Right atrium auricular region (tissue), 2 donors: ENCODE results near the gene ACOT13. TPM values are rescaled to one million over a fixed set of nuclear protein-coding genes. Genes with fewer than 3 reads are reported as not detected.
"Not testable (repeated sequence)": the region's sequence is repeated elsewhere in the genome, so short reads cannot be mapped to it uniquely, and the experiment has no call there.

Experiments used
- DNase-seq: peaks from one replicate; pipeline ENCODE4 v3.0.0-alpha.2; 2019; ENCODE audit warnings: low spot score
- H3K27ac ChIP-seq, 2 donors: fragments of 200-600 bp; sonication (generic); 1 replicate in 1 of 2; 2 replicates in 1 of 2; pipeline ENCODE4 v1.5.1; 2016 to 2019
- H3K27me3 ChIP-seq, 2 donors: fragments of 200-600 bp; sonication (generic); one replicate each; pipeline versions ENCODE4 v1.5.1 to v1.6.0; 2017 to 2019
- H3K36me3 ChIP-seq: fragments of 200-600 bp; sonication (generic); one replicate; pipeline ENCODE4 v1.5.1; 2016
- H3K4me1 ChIP-seq, 2 donors: fragments of 200-600 bp; sonication (generic); one replicate each; pipeline versions ENCODE4 v1.5.1 to v1.6.0; 2017 to 2019
- H3K4me3 ChIP-seq, 2 donors: fragments of 200-600 bp; sonication (generic); 1 replicate in 1 of 2; 2 replicates in 1 of 2; pipeline ENCODE4 v1.5.1; 2017 to 2019; ENCODE audit warnings: mild to moderate bottlenecking in 1 of 2, moderate library complexity in 1 of 2
- H3K9me3 ChIP-seq, 2 donors: fragments of 200-600 bp; sonication (generic); one replicate each; pipeline ENCODE4 v1.5.1; 2019
- CTCF ChIP-seq, 2 donors: fragments of 200-600 bp; sonication (generic); IDR thresholded peaks; one replicate each; pipeline ENCODE4 v1.5.1; 2019; ENCODE audit warnings: antibody characterized with exemption in 2 of 2
- total RNA-seq, 2 donors: library from RNA; depleted of rRNA; stranded (reverse); fragments of >200 nt; gene quantifications; one replicate each; pipeline ENCODE4 v1.1.0, GENCODE V29; 2016

The ACOT13 gene
- total RNA-seq, 2 donors from 2014 or later = 12.0 to 19.9 TPM

- peaks cover 0 to 20% of the 10 kb centered on the region in 2 donors for H3K4me1 ChIP-seq
- no peaks in the 10 kb centered on the region for H3K36me3 ChIP-seq
- no peaks in the 10 kb centered on the region for H3K27me3 ChIP-seq
- TF ChIP-seq CTCF (IDR thresholded peaks at IDR 0.05) = no peak
- no peaks in the 10 kb centered on the region for H3K9me3 ChIP-seq
- DNase-seq = no peak
- H3K27ac ChIP-seq = no peak overlapping the region
- H3K4me3 ChIP-seq = no peak overlapping the region
Measured at GRCh38 chr6:24691550-24691949, 24.7 kb downstream of the ACOT13 start.

GRCh38 chr6:24692003-24692402, 25.1 kb downstream of the ACOT13 start:
- Histone ChIP-seq H3K4me3 (no peak overlapping the region), H3K27ac (no peak overlapping the region), H3K9me3 (no peaks in the 10 kb centered on the region), H3K36me3 (no peaks in the 10 kb centered on the region), H3K27me3 (no peaks in the 10 kb centered on the region), H3K4me1 (peaks cover 0 to 20% of the 10 kb centered on the region in 2 donors)
- DNase-seq = no peak
- TF ChIP-seq CTCF (IDR thresholded peaks at IDR 0.05) = no peak

- H3K4me1 ChIP-seq = peaks cover 0 to 20% of the 10 kb centered on the region in 2 donors
- no peaks in the 10 kb centered on the region for H3K9me3 ChIP-seq
- no peaks in the 10 kb centered on the region for H3K27me3 ChIP-seq
- no peaks in the 10 kb centered on the region for H3K36me3 ChIP-seq
- no peak for TF ChIP-seq CTCF (IDR thresholded peaks at IDR 0.05)
- H3K4me3 ChIP-seq = no peak overlapping the region
- DNase-seq = no peak
- no peak overlapping the region for H3K27ac ChIP-seq
Measured at GRCh38 chr6:24692415-24692814, 25.5 kb downstream of the ACOT13 start.

GRCh38 chr6:24692848-24693592, 26.1 kb downstream of the ACOT13 start:
- Histone ChIP-seq H3K27me3 (no peaks in the 10 kb centered on the region), H3K27ac (no peak overlapping the region), H3K4me3 (no peak overlapping the region), H3K4me1 (peaks cover 0 to 20% of the 10 kb centered on the region in 2 donors), H3K9me3 (no peaks in the 10 kb centered on the region), H3K36me3 (peaks cover 3% of the 10 kb centered on the region)
- TF ChIP-seq CTCF (IDR thresholded peaks at IDR 0.05) = no peak
- DNase-seq = no peak

- H3K4me1 ChIP-seq = peaks cover 0 to 20% of the 10 kb centered on the region in 2 donors
- no peak overlapping the region for H3K4me3 ChIP-seq
- DNase-seq = no peak
- no peak for TF ChIP-seq CTCF (IDR thresholded peaks at IDR 0.05)
- H3K27ac ChIP-seq = no peak overlapping the region
- peaks cover 6% of the 10 kb centered on the region for H3K36me3 ChIP-seq
- H3K27me3 ChIP-seq = no peaks in the 10 kb centered on the region
- no peaks in the 10 kb centered on the region for H3K9me3 ChIP-seq
Measured at GRCh38 chr6:24694198-24694597, 27.3 kb downstream of the ACOT13 start.

- H3K36me3 ChIP-seq, H3K4me3 ChIP-seq, DNase-seq, H3K27ac ChIP-seq, H3K9me3 ChIP-seq, H3K27me3 ChIP-seq: not testable (repeated sequence)
- peak in 1 of 2 donors; percentile 66 for TF ChIP-seq CTCF (IDR thresholded peaks at IDR 0.05)
- H3K4me1 ChIP-seq = peaks cover 0 to 13% of the 10 kb centered on the region in 2 donors
Measured at GRCh38 chr6:24695635-24696034, 28.8 kb downstream of the ACOT13 start.
